Measurements from ENCODE around the gene WDR86. TPM values are rescaled to one million over a fixed set of nuclear protein-coding genes. Genes with fewer than 3 reads are reported as not detected.

WDR86 gene
- total RNA-seq, 1 experiment from 2014 or later: 24.4 TPM

DNA sequence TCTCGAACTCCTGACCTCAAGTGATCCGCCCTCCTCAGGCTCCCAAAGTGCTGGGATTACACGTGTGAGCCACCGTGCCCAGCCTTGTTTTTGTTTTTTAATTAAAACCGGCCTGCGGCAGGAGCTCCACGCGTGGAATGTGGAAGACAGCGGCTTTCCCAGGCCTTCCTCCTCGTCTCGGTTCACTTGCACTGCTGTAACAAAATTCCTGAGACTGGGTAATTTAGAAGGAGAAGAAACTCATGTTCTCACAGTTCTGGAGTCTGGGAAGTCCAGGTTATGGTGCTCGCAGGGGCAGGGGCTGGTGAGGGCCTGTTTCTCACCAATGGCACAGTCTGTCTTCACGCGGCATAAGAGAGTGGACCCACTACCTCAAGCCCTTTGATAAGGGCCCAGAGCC, 44.5 kb upstream of the WDR86 start (continued):
- no peak for TF ChIP-seq IRF2 (CRISPR knock-in tag; IDR thresholded peaks at IDR 0.05; ENCODE audit: borderline replicate concordance, low read depth)
- TF ChIP-seq, protein P1, sequence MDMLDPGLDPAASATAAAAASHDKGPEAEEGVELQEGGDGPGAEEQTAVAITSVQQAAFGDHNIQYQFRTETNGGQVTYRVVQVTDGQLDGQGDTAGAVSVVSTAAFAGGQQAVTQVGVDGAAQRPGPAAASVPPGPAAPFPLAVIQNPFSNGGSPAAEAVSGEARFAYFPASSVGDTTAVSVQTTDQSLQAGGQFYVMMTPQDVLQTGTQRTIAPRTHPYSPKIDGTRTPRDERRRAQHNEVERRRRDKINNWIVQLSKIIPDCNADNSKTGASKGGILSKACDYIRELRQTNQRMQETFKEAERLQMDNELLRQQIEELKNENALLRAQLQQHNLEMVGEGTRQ (CRISPR knock-in tag; IDR thresholded peaks at IDR 0.05): no peak
- TF ChIP-seq, protein P2, sequence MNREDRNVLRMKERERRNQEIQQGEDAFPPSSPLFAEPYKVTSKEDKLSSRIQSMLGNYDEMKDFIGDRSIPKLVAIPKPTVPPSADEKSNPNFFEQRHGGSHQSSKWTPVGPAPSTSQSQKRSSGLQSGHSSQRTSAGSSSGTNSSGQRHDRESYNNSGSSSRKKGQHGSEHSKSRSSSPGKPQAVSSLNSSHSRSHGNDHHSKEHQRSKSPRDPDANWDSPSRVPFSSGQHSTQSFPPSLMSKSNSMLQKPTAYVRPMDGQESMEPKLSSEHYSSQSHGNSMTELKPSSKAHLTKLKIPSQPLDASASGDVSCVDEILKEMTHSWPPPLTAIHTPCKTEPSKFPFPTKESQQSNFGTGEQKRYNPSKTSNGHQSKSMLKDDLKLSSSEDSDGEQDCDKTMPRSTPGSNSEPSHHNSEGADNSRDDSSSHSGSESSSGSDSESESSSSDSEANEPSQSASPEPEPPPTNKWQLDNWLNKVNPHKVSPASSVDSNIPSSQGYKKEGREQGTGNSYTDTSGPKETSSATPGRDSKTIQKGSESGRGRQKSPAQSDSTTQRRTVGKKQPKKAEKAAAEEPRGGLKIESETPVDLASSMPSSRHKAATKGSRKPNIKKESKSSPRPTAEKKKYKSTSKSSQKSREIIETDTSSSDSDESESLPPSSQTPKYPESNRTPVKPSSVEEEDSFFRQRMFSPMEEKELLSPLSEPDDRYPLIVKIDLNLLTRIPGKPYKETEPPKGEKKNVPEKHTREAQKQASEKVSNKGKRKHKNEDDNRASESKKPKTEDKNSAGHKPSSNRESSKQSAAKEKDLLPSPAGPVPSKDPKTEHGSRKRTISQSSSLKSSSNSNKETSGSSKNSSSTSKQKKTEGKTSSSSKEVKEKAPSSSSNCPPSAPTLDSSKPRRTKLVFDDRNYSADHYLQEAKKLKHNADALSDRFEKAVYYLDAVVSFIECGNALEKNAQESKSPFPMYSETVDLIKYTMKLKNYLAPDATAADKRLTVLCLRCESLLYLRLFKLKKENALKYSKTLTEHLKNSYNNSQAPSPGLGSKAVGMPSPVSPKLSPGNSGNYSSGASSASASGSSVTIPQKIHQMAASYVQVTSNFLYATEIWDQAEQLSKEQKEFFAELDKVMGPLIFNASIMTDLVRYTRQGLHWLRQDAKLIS (CRISPR knock-in tag; IDR thresholded peaks at IDR 0.05; ENCODE audit: borderline replicate concordance): no peak
- TF ChIP-seq ZNF416 (CRISPR knock-in tag; IDR thresholded peaks at IDR 0.05): no peak
- TF ChIP-seq, protein P3, sequence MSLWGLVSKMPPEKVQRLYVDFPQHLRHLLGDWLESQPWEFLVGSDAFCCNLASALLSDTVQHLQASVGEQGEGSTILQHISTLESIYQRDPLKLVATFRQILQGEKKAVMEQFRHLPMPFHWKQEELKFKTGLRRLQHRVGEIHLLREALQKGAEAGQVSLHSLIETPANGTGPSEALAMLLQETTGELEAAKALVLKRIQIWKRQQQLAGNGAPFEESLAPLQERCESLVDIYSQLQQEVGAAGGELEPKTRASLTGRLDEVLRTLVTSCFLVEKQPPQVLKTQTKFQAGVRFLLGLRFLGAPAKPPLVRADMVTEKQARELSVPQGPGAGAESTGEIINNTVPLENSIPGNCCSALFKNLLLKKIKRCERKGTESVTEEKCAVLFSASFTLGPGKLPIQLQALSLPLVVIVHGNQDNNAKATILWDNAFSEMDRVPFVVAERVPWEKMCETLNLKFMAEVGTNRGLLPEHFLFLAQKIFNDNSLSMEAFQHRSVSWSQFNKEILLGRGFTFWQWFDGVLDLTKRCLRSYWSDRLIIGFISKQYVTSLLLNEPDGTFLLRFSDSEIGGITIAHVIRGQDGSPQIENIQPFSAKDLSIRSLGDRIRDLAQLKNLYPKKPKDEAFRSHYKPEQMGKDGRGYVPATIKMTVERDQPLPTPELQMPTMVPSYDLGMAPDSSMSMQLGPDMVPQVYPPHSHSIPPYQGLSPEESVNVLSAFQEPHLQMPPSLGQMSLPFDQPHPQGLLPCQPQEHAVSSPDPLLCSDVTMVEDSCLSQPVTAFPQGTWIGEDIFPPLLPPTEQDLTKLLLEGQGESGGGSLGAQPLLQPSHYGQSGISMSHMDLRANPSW (CRISPR knock-in tag; conservative IDR thresholded peaks at IDR 0.05; ENCODE audit: low read depth): no peak
- no peak for TF ChIP-seq ZNF317 (CRISPR knock-in tag; IDR thresholded peaks at IDR 0.05; ENCODE audit: borderline replicate concordance, low read depth)
- TF ChIP-seq SOX15 (CRISPR knock-in tag; IDR thresholded peaks at IDR 0.05): no peak
- TF ChIP-seq, protein P4, sequence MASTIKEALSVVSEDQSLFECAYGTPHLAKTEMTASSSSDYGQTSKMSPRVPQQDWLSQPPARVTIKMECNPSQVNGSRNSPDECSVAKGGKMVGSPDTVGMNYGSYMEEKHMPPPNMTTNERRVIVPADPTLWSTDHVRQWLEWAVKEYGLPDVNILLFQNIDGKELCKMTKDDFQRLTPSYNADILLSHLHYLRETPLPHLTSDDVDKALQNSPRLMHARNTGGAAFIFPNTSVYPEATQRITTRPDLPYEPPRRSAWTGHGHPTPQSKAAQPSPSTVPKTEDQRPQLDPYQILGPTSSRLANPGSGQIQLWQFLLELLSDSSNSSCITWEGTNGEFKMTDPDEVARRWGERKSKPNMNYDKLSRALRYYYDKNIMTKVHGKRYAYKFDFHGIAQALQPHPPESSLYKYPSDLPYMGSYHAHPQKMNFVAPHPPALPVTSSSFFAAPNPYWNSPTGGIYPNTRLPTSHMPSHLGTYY (CRISPR knock-in tag; IDR thresholded peaks at IDR 0.05): no peak

DNA sequence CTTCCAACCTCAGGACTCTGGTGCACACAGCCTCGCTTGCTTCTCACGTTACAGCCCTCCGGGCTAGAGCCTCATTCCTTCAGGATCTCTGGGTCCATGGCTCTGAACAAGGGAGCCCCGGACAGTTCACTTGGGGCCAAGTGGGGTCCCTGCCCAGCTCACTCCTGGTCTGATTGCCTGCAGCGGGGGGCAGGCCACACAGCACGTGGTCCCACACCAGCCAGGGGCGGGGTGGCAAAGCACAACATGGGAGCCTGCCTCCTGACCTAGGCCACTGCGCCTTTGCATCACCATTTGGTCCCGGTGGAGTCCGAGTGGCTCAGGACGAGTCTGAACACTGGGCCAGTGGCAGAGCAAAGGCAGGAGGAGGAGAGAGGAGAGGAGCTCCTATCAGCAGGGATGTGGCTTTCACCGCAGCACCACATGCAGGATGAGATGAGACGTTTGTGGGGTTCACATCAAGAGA, 43.5 kb upstream of the WDR86 start:
- Mint-ChIP-seq H3K4me1 (peaks cover 59% of the 10 kb centered on the region), H3K9me3 (peaks cover 12% of the 10 kb centered on the region), H3K27ac (no peak overlapping the region), H3K36me3 (peaks cover 12% of the 10 kb centered on the region), H3K27me3 (ENCODE audit: low read depth) (peaks cover 8% of the 10 kb centered on the region), H3K4me3 (no peak overlapping the region)
- TF ChIP-seq NR2C2 (CRISPR knock-in tag; IDR thresholded peaks at IDR 0.05): no peak
- POLR2A ChIA-PET: no interaction called here
- ATAC-seq: peak; percentile 25
- DNase-seq (ENCODE audit: low spot score): no peak
- CTCF ChIA-PET: interaction anchor here (2.7 kb wide), 1 partner anchor 85 kb away, joined by 7 read pairs; no protein-coding TSS in a partner anchor

DNA sequence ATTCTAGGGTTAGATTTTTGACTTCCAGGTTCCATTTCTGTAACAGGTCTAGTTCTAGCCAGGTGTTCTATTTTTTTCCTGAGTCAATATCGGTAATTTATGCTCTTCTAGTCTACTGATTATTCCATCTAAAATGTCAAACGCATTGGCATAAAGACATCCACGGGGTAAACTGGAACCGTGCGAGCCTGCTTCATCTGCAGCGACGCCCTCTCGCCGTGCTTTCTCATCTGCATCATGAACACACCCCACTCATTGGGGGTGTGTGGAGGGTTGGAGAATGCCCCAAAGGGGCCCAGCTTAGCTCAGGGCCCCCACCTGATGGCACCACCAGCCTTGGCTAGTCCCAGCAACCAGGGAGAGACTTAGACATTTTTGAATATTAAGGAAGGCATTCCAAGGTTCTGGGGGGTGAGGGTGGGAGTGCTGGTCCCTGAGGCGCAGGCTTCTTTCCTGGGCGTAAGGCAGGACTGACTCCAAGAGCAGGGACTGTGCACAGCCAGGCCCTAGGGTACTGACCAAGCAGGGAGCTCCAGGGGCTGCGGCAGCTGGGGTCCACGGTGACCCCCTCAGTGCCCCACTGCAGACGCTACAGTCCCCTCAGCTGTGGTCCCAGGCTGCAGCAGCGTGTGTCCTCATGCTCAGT, 43.0 kb upstream of the WDR86 start:
- peaks cover 9% of the 10 kb centered on the region for H3K9me3 Mint-ChIP-seq
- ChIA-PET POLR2A (interaction anchor here (0.6 kb wide), 1 partner anchor 12 kb away, joined by 3 read pairs; no protein-coding TSS in a partner anchor), CTCF (interaction anchor here (1.2 to 2.7 kb wide), 3 partner anchors 9 to 85 kb away, joined by 3 to 7 read pairs (median 4); no protein-coding TSS in a partner anchor)
- no peak for ATAC-seq
- H3K27ac Mint-ChIP-seq: no peak overlapping the region
- H3K4me3 Mint-ChIP-seq: no peak overlapping the region
- peaks cover 10% of the 10 kb centered on the region for H3K27me3 Mint-ChIP-seq (ENCODE audit: low read depth)
- no peak for DNase-seq (ENCODE audit: low spot score)
- peaks cover 56% of the 10 kb centered on the region for H3K4me1 Mint-ChIP-seq
- peaks cover 9% of the 10 kb centered on the region for H3K36me3 Mint-ChIP-seq
- TF ChIP-seq ZNF219 (CRISPR knock-in tag; IDR thresholded peaks at IDR 0.05; ENCODE audit: borderline replicate concordance): no peak
- TF ChIP-seq NFYB (CRISPR knock-in tag; conservative IDR thresholded peaks at IDR 0.05; ENCODE audit: low read depth): no peak
- no peak for TF ChIP-seq TP53 (CRISPR knock-in tag; IDR thresholded peaks at IDR 0.05)
- no peak for TF ChIP-seq NR2C2 (CRISPR knock-in tag; IDR thresholded peaks at IDR 0.05)
- TF ChIP-seq JUN (CRISPR knock-in tag; IDR thresholded peaks at IDR 0.05): no peak
- no peak for TF ChIP-seq NR3C1 (CRISPR knock-in tag; conservative IDR thresholded peaks at IDR 0.05; ENCODE audit: low read depth)
- TF ChIP-seq, protein P5, sequence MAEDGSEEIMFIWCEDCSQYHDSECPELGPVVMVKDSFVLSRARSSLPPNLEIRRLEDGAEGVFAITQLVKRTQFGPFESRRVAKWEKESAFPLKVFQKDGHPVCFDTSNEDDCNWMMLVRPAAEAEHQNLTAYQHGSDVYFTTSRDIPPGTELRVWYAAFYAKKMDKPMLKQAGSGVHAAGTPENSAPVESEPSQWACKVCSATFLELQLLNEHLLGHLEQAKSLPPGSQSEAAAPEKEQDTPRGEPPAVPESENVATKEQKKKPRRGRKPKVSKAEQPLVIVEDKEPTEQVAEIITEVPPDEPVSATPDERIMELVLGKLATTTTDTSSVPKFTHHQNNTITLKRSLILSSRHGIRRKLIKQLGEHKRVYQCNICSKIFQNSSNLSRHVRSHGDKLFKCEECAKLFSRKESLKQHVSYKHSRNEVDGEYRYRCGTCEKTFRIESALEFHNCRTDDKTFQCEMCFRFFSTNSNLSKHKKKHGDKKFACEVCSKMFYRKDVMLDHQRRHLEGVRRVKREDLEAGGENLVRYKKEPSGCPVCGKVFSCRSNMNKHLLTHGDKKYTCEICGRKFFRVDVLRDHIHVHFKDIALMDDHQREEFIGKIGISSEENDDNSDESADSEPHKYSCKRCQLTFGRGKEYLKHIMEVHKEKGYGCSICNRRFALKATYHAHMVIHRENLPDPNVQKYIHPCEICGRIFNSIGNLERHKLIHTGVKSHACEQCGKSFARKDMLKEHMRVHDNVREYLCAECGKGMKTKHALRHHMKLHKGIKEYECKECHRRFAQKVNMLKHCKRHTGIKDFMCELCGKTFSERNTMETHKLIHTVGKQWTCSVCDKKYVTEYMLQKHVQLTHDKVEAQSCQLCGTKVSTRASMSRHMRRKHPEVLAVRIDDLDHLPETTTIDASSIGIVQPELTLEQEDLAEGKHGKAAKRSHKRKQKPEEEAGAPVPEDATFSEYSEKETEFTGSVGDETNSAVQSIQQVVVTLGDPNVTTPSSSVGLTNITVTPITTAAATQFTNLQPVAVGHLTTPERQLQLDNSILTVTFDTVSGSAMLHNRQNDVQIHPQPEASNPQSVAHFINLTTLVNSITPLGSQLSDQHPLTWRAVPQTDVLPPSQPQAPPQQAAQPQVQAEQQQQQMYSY (CRISPR knock-in tag; IDR thresholded peaks at IDR 0.05): no peak
- no peak for TF ChIP-seq HMGA2 (CRISPR knock-in tag; IDR thresholded peaks at IDR 0.05)
- no peak for TF ChIP-seq ATF1 (CRISPR knock-in tag; IDR thresholded peaks at IDR 0.05)
- no peak for TF ChIP-seq CREB1 (CRISPR knock-in tag; IDR thresholded peaks at IDR 0.05)
- TF ChIP-seq, protein P6, sequence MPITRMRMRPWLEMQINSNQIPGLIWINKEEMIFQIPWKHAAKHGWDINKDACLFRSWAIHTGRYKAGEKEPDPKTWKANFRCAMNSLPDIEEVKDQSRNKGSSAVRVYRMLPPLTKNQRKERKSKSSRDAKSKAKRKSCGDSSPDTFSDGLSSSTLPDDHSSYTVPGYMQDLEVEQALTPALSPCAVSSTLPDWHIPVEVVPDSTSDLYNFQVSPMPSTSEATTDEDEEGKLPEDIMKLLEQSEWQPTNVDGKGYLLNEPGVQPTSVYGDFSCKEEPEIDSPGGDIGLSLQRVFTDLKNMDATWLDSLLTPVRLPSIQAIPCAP (CRISPR knock-in tag; IDR thresholded peaks at IDR 0.05): no peak
- TF ChIP-seq ELF4 (CRISPR knock-in tag; IDR thresholded peaks at IDR 0.05; ENCODE audit: low read depth): no peak
